ENCODE data around the gene CSH2. TPM values are rescaled to one million over a fixed set of nuclear protein-coding genes. Genes with fewer than 3 reads are reported as not detected.

CSH2 gene
- total and polyA plus RNA-seq, 2 of the 8 experiments (the other 6 are each of a cell fraction or from before 2014, with no cell fraction given) = 0.43 TPM; not detected in 1

DNA sequence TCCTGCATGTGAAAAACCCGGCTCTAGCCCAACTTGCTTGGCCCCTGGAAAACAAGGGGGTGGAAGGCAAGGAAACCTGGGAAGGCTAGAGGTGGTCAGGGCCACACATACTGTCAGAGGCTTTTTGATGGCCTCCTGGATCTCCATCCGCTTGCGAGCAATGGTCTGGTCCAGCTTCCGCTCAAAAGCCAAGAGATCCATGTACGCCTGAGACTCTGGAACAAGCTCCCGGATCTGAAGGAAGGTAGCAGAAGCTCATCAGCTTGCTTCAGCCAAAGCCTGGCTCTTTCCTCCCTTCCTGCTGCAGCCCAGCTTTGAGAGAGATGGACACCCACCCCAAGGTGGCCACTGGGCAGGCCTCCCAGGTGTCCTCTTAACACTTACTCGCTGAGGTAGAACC lies 36.7 kb downstream of the CSH2 start:
- H3K36me3 ChIP-seq (ENCODE audit: control insufficient read depth in 2 of 4, insufficient read depth in 4 of 4, low read length in 3 of 4) = peaks cover 17 to 33% (median 29%) of the 10 kb centered on the region in 4 experiments
- H2BK5ac ChIP-seq (ENCODE audit: low read depth, low read length) = no peak overlapping the region
- H3K18ac ChIP-seq (ENCODE audit: extremely low read depth, low read length) = no peak overlapping the region
- peaks cover 3 to 13% of the 10 kb centered on the region in 2 experiments for H4K20me1 ChIP-seq (replicated peaks in 1 of 2; ENCODE audit: control insufficient read depth in 1 of 2, insufficient read depth in 2 of 2, low read length in 2 of 2)
- H3K4me2 ChIP-seq (ENCODE audit: insufficient read depth in 1 of 2, low read depth in 2 of 2, low read length in 2 of 2) = no peak overlapping the region
- no peak overlapping the region for H3K4ac ChIP-seq (replicated peaks; ENCODE audit: insufficient read length, low read depth, low read length)
- DNase-seq (ENCODE audit: low read depth in 1 of 2, low spot score in 2 of 2) = no peak
- H2BK20ac ChIP-seq (ENCODE audit: low read length) = no peak overlapping the region
- H4K8ac ChIP-seq (ENCODE audit: extremely low read depth, insufficient read depth, low read length) = no peak overlapping the region
- no peak overlapping the region for H4K5ac ChIP-seq (ENCODE audit: insufficient read length, low read depth, low read length)
- no peak overlapping the region for H4K91ac ChIP-seq (replicated peaks; ENCODE audit: insufficient read length, low read length)
- no peak overlapping the region for H3K14ac ChIP-seq (ENCODE audit: insufficient read length)
- H3K4me3 ChIP-seq (ENCODE audit: extremely low read depth in 1 of 4, insufficient read depth in 2 of 4, low read depth in 3 of 4, low read length in 4 of 4) = no peak overlapping the region
- ChIA-PET POLR2A (ENCODE audit: partially characterized antibody) (interaction anchor here (27.8 to 32.3 kb wide), 2 partner anchors 16 to 54 kb away, joined by 481 to 593 read pairs; partner anchors contain the start of genes CCDC47, DDX42, FTSJ3 and PSMC5), CTCF (ENCODE audit: partially characterized antibody) (interaction anchor here (1.1 to 2.9 kb wide), 4 partner anchors 8 to 29 kb away, joined by 4 to 15 read pairs (median 8); no protein-coding TSS in a partner anchor)
- no peak overlapping the region for H2AFZ ChIP-seq (ENCODE audit: low read length)
- no peak overlapping the region for H3K9ac ChIP-seq (replicated peaks in 1 of 4; ENCODE audit: extremely low read depth in 1 of 4, low read depth in 3 of 4, low read length in 3 of 4)
- no peak overlapping the region for H3K27ac ChIP-seq (ENCODE audit: low read depth, low read length)
- H3K79me1 ChIP-seq (ENCODE audit: low read depth, low read length) = peaks cover 20% of the 10 kb centered on the region
- H3K56ac ChIP-seq (replicated peaks; ENCODE audit: insufficient read length, low read depth, low read length) = no peak overlapping the region
- no peak overlapping the region for H3K23ac ChIP-seq (ENCODE audit: insufficient read length)
- H3K4me1 ChIP-seq (replicated peaks in 1 of 4; ENCODE audit: control insufficient read depth in 3 of 4, insufficient read depth in 4 of 4, low read length in 3 of 4) = peaks cover 3 to 28% (median 26%) of the 10 kb centered on the region in 4 experiments
- H3K9me3 ChIP-seq (ENCODE audit: insufficient read depth in 2 of 2, low read depth in 1 of 2, low read length in 1 of 2) = no peaks in the 10 kb centered on the region
- no peak overlapping the region for H2BK15ac ChIP-seq (ENCODE audit: low read length)
- H3K27me3 ChIP-seq (replicated peaks in 1 of 4; ENCODE audit: control insufficient read depth in 3 of 4, extremely low read depth in 1 of 4, insufficient read depth in 3 of 4, low read length in 3 of 4) = no peaks in the 10 kb centered on the region
- H3K23me2 ChIP-seq (ENCODE audit: low read depth, low read length) = peaks cover 7% of the 10 kb centered on the region
- no peak overlapping the region for H2BK120ac ChIP-seq (replicated peaks; ENCODE audit: low read depth, low read length)
- H2AK5ac ChIP-seq (ENCODE audit: low read depth, low read length) = no peak overlapping the region
- WGBS, 2 experiments (ENCODE audit: extremely low coverage in 1 of 2, insufficient coverage in 1 of 2, insufficient read length in 1 of 2, insufficient replicate concordance in 2 of 2, low coverage in 1 of 2, low lambda C conversion rate in 2 of 2, missing lambda C conversion rate in 1 of 2) = 93% methylated on average over 6 of the region's 7 CpGs; no CpG with 5 or more reads in 1 of the 2 experiments
- no peak overlapping the region for H2BK12ac ChIP-seq (ENCODE audit: low read depth, low read length)
- peaks cover 11 to 41% of the 10 kb centered on the region in 2 experiments for H3K79me2 ChIP-seq (ENCODE audit: control insufficient read depth in 1 of 2, insufficient read depth in 2 of 2, low read length in 2 of 2)
- FAIRE-seq = no peak
- no peak for TF ChIP-seq RXRA (IDR thresholded peaks at IDR 0.05; ENCODE audit: insufficient read depth, low read depth, low read length)
- TF ChIP-seq RFX5 (IDR thresholded peaks at IDR 0.05; ENCODE audit: borderline replicate concordance, low read depth, low read length) = no peak
- TF ChIP-seq SP4 (IDR thresholded peaks at IDR 0.05; ENCODE audit: low read length) = no peak

All from H1 (cell line).